HG03439 (cell line): ENCODE results near the gene H6PD.

Experiments
- ATAC-seq: cut with Tn5 transposase; IDR thresholded peaks from one replicate; pipeline ENCODE4 v1.9.1; 2021; ENCODE audit warnings: mild to moderate bottlenecking, moderate library complexity; ENCODE audit not compliant: unreplicated experiment

H6PD gene

GRCh38 chr1:9239622-9240401 lies 5.2 kb downstream of the H6PD start:
- ATAC-seq: no peak

GRCh38 chr1:9240914-9241820 lies 6.6 kb downstream of the H6PD start:
- no peak for ATAC-seq

GRCh38 chr1:9241891-9242290 lies 7.3 kb downstream of the H6PD start:
- ATAC-seq: no peak

- no peak for ATAC-seq
Measured at GRCh38 chr1:9242338-9242969, 7.9 kb downstream of the H6PD start.

- no peak for ATAC-seq
Measured at GRCh38 chr1:9243066-9243739, 8.6 kb downstream of the H6PD start.

GRCh38 chr1:9244501-9245229 lies 10.1 kb downstream of the H6PD start:
- ATAC-seq: no peak

- no peak for ATAC-seq
Measured at GRCh38 chr1:9245230-9245619, 10.7 kb downstream of the H6PD start.

- no peak for ATAC-seq
Measured at GRCh38 chr1:9245661-9246060, 11.1 kb downstream of the H6PD start.

GRCh38 chr1:9246215-9246614 lies 11.6 kb downstream of the H6PD start:
- ATAC-seq: no peak

GRCh38 chr1:9246841-9247785 lies 12.5 kb downstream of the H6PD start:
- ATAC-seq: no peak

- ATAC-seq: no peak
Measured at GRCh38 chr1:9247894-9248293, 13.3 kb downstream of the H6PD start.

- no peak for ATAC-seq
Measured at GRCh38 chr1:9248341-9249262, 14.0 kb downstream of the H6PD start.

- ATAC-seq: no peak
Measured at GRCh38 chr1:9249263-9249533, 14.6 kb downstream of the H6PD start.

GRCh38 chr1:9249534-9250410 lies 15.2 kb downstream of the H6PD start:
- no peak for ATAC-seq

GRCh38 chr1:9250411-9251381 lies 16.1 kb downstream of the H6PD start:
- ATAC-seq: no peak

- ATAC-seq: no peak
Measured at GRCh38 chr1:9251501-9251900, 16.9 kb downstream of the H6PD start.
